K562 (cell line): ENCODE data around the gene NEK4. TPM values are rescaled to one million over a fixed set of nuclear protein-coding genes. Genes with fewer than 3 reads are reported as not detected.

Experiments
- BHLHE40 ChIP-seq: IDR thresholded peaks from 2 replicates; pipeline ENCODE4 v1.6.1; 2011; ENCODE audit warnings: low read length, improper control_type of control experiment
- GABPA ChIP-seq: fragments of 200-800 bp; sonication (Bioruptor generic); conservative IDR thresholded peaks from 2 replicates; pipeline ENCODE4 v1.6.1; 2016; ENCODE audit warnings: low read depth, missing genetic modification characterization, missing compliant biosample characterization
- MAZ ChIP-seq, 2 experiments: fragments of 450-650 bp in 1 of 2; sonication (generic) in 1 of 2; formaldehyde crosslinking; IDR thresholded peaks in 1 of 2; conservative IDR thresholded peaks in 1 of 2; 2 replicates each; pipeline versions ENCODE4 v1.4.0 to v1.5.0; 2020; ENCODE audit warnings: mild to moderate bottlenecking in 1 of 2, missing genetic modification reagents in 1 of 2
- MGA ChIP-seq: fragments of 450-650 bp; IDR thresholded peaks from 2 replicates; pipeline ENCODE4 v1.6.1; 2016; ENCODE audit warnings: mild to moderate bottlenecking, moderate library complexity
- NKRF ChIP-seq: fragments of 450-650 bp; IDR thresholded peaks from 2 replicates; pipeline ENCODE4 v1.6.1; 2016; ENCODE audit warnings: borderline replicate concordance
- ZBTB17 ChIP-seq: fragments of 450-650 bp; formaldehyde crosslinking; IDR thresholded peaks from 2 replicates; pipeline ENCODE4 v1.4.0; 2020; ENCODE audit warnings: mild to moderate bottlenecking
- ZNF232 ChIP-seq: sonication (generic); formaldehyde crosslinking; IDR thresholded peaks from 2 replicates; pipeline ENCODE4 v1.8.0; 2022; ENCODE audit warnings: mild to moderate bottlenecking, missing genetic modification reagents
- ZNF395 ChIP-seq: fragments of 200-800 bp; sonication (Bioruptor generic); IDR thresholded peaks from 2 replicates; pipeline ENCODE4 v1.6.1; 2017; ENCODE audit warnings: missing genetic modification characterization, missing compliant biosample characterization
- ZNF431 ChIP-seq: sonication (generic); formaldehyde crosslinking; IDR thresholded peaks from 2 replicates; pipeline ENCODE4 v1.8.0; 2022; ENCODE audit warnings: mild to moderate bottlenecking, missing genetic modification reagents
- ZNF740 ChIP-seq, 3 experiments: fragments of 200-800 bp in 1 of 3; sonication (Bioruptor generic) in 1 of 3; sonication (generic) in 1 of 3; formaldehyde crosslinking in 1 of 3; IDR thresholded peaks; 2 replicates each; pipeline versions ENCODE4 v1.6.1 to v1.8.0; 2016 to 2022; ENCODE audit warnings: mild to moderate bottlenecking in 2 of 3, missing compliant biosample characterization in 2 of 3, missing genetic modification characterization in 2 of 3, missing genetic modification reagents in 1 of 3
- polyA plus RNA-seq, 8 experiments: library from polyadenylated mRNA; depleted of rRNA in 4 of 8; stranded (reverse) in 5 of 8; unstranded in 3 of 8; fragments of >200 nt; fragmentation: Nextera tagmentation in 2 of 8; fragmentation: Illumina TruSeq in 1 of 8; extraction: Ambion mirVana in 2 of 8; extraction: Trizol in 1 of 8; gene quantifications; 2 replicates each; pipeline versions ENCODE4 v1.2.1 to v1.2.3, GENCODE V29; 2011 to 2014; ENCODE audit warnings: inconsistent platforms in 1 of 8, missing spikeins in 1 of 8
- total RNA-seq, 7 experiments: library from RNA; depleted of rRNA in 6 of 7; stranded (reverse); fragments of >200 nt in 6 of 7; fragmentation: Illumina TruSeq in 2 of 7; extraction: Trizol in 2 of 7; gene quantifications; 2 replicates each; pipeline versions ENCODE4 v1.2.1 to v1.2.3, GENCODE V29; 2011 to 2021; ENCODE audit warnings: low replicate concordance in 1 of 7

NEK4 gene
- total and polyA plus RNA-seq, 9 of the 15 experiments (the other 6 are each of a cell fraction or from before 2014, with no cell fraction given): 5.8 to 23.1 (median 16.6) TPM

GRCh38 chr3:52685285-52685708 is 85.4 kb downstream of the NEK4 start (continued):
- peak; percentile 2; the same call in 1 of the 2 replicates for TF ChIP-seq MGA
- no peak for TF ChIP-seq ZNF232
- peak; percentile 21; the same call in 1 of the 2 replicates for TF ChIP-seq NKRF
- TF ChIP-seq GABPA (tag): peak; percentile 77
- peak; percentile 45; the same call in 1 of the 2 replicates for TF ChIP-seq ZNF431 (CRISPR knock-in tag)
- 0 out of 2 replicates have a peak, but pooled peaks have one; percentile 39 for TF ChIP-seq ZNF740 (CRISPR knock-in tag; IDR thresholded peaks at IDR 0.05)
- TF ChIP-seq ZNF740 (tag; IDR thresholded peaks at IDR 0.05): no peak
- TF ChIP-seq MAZ (CRISPR knock-in tag; conservative IDR thresholded peaks at IDR 0.05 in 1 of 2, IDR thresholded peaks at IDR 0.05 in 1 of 2): peak in 1 of 2 experiments; percentile 23; a peak in 1 of 4 replicates
- TF ChIP-seq ZBTB17: no peak
- TF ChIP-seq ZNF395 (CRISPR knock-in tag): 0 out of 2 replicates have a peak, but pooled peaks have one; percentile 40
- 0 out of 2 replicates have a peak, but pooled peaks have one; percentile 8 for TF ChIP-seq BHLHE40
